ELR (cell line): ENCODE data around the gene SRSF9.
"Not testable (repeated sequence)": the region's sequence is repeated elsewhere in the genome, so short reads cannot be mapped to it uniquely, and the experiment has no call there.

Experiments used
- DNase-seq: peaks from one replicate; pipeline ENCODE4 v3.0.0-alpha.2; 2015; ENCODE audit warnings: low read depth

SRSF9 gene, protein sequence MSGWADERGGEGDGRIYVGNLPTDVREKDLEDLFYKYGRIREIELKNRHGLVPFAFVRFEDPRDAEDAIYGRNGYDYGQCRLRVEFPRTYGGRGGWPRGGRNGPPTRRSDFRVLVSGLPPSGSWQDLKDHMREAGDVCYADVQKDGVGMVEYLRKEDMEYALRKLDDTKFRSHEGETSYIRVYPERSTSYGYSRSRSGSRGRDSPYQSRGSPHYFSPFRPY

DNA sequence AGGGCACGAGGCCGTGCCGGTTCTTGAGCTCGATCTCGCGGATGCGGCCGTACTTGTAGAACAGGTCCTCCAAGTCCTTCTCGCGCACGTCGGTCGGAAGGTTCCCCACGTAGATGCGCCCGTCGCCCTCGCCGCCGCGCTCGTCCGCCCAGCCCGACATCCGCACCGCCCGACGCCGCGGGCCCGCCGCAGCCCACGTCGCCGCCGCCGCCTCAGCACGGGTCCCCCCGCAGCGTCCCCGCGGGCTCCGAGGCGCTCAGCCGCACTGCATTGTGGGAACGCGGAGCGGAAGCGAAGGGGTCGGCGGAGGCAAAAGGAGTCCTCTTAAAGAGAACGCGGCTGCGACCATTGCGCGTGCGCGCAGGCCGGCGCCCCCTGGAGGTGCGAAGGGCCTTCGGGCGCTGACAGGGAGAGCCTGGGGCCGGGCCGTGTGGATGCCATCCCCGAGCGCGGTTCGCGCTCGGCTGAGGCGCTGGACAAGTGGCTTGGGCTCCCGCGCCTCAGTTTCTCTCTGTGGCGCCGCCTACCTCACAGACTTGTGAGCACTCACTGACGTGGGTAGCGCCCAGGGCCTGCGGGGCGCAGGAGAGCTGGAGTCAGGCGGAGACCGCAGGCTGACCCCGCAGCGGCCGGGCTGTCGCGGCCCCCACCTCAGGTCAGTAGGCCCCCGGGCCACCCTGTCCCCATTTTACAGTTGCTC, at the start of gene SRSF9:
Gene SRSF9 (minus strand): TSS at position 299 of the 700 bp plus-strand sequence. CDS start 139 bp downstream, at position 160.
- DNase-seq, result peak; percentile 98

DNA sequence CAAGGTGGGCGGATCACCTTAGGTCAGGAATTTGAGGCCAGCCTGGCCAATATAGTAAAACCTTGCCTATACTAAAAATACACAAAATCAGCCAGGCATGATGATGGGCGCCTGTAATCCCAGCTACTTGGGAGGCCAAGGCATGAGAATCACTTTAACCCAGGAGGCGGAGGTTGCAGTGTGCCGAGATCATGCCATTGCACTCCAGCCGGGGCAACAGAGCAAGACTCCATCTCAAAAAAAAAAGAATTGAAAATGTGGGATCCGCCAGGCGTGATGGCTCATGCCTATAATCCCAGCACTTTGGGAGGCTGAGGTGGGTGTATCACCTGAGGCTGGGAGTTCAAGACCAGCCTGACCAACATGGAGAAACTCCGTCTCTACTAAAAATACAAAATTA, 49.8 kb upstream of the SRSF9 start:
- DNase-seq, result not testable (repeated sequence)

DNA sequence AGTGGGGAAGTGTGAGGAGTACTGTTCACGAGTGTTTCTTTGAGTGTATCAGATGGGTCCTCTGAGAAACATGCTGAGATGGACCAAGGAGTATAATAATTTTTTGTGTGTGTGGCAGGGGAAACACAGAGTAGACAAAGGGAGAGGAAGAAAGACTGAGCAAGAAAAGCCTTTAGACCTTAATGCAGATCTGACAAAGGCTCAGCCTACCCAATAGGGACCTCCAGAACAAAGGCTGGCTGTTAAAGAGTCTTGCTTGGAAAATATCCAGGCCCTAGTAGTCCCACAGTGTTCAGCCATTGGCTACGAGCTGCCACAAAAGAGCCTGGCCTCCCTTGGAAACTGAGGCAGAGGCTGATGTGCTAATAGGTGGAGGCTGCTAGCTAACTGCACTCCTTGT, 45.9 kb upstream of the SRSF9 start:
- no peak for DNase-seq

DNA sequence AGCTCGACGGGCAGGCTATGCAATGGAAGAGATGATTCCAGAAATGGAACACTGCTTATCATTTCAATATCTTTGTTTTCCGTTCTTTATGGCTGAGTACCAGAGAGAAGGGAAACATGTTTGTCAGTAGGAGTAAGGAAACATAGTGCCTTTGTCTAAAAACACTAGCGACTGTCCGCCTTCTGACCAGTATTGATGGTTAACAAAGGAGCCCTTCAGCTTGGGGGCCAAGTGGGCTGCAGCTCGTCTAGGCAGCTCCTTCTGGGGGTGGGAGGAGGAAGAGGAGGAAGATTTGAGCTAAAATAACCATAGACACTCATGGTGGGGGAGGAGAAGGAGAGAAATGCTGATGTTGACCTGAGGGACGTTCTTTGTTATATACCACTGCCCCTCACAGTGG, 44.5 kb upstream of the SRSF9 start:
- DNase-seq, result no peak

DNA sequence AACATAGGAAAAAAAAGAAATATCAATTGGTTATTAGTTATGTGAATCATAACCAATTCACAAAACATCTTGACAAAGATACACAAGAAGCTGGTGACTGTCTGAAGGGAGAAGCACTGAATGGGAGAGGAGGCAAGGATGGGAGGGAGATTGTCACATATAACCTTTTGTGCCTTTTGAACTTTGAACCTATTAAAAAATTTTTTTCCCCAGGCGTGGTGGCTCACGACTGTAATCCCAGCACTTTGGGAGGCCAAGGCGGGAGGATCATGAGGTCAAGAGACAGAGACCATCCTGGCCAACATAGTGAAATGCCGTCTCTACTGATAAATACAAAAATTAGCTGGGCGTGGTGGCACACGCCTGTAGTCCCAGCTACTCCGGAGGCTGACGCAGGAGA, 39.0 kb upstream of the SRSF9 start:
- no peak for DNase-seq

DNA sequence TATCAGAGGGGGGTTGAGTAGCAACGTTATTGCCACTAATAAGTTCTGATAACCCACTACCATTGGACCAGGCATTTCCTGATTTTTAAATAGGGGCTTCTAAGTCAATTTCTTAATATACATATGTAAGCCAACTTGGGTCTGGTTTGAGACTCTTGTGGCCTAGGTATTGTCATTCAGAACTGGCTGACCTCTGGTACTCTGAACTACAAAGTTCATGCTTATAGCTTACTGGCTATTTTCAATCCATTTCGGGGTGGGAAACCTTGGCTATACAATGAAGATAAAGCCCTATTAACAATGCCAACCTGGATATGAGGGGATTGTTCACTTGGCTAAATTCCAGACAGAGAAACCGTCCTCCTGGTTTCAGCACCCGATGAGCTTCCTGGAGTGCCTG, 35.0 kb upstream of the SRSF9 start:
- no peak for DNase-seq

DNA sequence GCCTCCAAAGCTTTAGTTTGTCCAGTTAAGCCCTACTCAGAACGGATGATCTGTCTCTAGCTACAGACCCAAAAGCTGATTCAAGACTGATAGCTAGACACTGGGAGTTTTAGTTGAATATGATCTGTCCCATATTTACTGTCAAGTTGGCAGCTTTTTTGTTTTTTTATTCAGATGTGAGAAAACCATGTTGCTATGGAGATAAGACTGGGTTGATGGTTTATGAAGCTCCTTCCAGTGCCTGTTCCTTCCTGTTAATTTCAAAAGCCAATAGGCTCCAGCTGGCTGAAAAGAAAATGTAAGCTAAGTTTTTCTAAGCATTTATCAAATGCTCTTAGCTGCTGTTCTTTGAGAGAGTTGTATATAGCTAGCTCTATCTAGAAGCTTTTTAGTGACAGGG, 31.0 kb upstream of the SRSF9 start:
- no peak for DNase-seq

DNA sequence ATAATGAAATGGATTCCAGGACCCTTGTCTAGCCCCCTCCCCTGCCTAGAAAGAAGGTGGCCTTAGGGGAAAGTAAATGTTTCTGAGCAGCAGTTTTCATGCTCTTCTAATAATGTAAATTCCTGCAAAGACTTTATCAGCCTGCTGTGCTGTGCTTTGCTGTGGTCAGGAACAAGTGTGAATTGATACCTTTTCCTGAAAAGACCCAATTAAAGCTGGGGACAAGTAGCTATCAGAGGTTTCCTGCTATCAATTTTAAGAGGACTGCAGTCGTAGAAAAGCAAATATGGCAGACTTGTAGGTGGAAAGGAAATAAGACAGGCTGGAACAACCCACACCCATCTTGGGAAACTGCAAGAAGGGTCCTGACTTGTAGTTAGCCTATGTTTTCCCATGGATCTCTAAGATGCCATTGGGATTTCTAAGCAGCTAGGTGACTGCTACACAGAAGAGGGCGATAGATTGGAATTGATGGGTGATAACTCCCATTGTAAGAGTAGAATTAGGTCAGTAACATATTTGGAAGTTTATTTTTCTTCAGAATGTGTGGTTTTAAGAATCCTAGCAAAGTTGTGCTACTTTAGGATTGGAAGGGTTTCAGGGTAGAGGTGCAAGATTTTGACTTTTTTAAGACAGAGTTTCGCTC, 29.4 kb upstream of the SRSF9 start:
- no peak for DNase-seq

DNA sequence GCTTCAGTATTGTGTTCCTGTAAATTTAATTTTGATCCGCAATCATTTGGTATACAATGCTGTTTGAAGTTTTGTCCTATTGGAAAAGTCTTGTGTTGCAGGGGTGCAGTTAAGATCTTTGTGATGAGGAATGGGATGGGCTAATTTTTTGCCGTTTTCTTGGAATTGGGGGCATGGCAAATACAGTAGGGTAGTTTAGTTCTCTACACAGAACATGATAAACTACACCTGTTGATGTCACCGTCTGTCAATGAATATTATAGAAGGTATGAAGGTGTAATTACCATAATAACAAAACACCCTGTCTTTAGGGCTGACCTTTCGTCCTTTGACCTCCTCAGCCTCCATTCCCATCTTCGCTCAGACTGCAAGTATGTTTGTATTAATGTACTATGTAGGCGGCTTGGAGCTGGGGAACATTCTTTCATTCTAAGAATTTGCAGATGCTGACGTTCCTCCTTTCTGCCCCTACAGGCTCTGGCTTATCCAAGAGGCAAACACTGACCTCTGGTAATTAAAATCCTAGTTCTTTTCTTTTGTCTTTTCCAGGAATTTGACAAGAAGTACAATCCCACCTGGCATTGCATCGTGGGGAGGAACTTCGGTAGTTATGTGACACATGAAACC, 28.1 kb upstream of the SRSF9 start:
- no peak for DNase-seq

DNA sequence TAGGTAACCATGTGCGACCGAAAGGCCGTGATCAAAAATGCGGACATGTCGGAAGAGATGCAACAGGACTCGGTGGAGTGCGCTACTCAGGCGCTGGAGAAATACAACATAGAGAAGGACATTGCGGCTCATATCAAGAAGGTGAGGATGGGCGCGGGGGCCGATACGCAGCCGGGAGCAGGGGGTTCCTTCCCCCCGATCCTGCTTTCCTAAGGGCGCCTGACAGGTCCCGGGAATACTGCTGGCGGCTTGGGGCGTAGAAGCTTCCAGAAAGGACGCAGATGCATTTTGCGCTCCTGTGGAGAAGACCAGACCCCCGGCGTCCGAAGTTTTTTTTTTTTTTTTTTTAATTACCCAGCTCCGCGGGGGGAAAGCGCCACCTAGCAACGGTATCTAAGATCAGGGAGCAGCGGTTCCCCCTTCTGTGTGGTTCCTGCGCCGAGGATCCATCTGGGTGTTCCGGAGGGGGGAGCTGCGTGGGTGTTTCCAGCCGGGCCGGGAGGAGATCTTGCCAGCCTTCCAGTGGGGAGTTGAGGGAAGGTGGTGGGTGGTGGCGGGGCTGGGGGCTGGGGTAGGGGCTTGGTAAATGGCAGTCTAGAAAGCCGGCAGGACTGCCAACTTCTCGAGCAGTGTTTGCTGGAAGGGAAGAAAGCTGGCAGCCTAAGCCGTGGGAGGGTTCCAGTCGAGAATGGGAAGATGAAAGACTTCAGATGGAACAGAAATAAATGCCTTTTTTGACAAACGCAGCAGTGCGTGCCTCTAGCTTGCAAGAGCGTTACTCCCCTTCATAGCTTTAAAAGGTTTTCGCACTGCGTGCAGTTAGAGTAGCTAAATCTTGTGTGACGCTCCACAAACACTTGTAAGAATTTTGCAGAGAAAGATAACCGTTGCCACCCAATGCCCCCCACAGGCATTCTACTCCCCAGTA, 27.1 kb upstream of the SRSF9 start:
- DNase-seq, result peak; percentile 75

DNA sequence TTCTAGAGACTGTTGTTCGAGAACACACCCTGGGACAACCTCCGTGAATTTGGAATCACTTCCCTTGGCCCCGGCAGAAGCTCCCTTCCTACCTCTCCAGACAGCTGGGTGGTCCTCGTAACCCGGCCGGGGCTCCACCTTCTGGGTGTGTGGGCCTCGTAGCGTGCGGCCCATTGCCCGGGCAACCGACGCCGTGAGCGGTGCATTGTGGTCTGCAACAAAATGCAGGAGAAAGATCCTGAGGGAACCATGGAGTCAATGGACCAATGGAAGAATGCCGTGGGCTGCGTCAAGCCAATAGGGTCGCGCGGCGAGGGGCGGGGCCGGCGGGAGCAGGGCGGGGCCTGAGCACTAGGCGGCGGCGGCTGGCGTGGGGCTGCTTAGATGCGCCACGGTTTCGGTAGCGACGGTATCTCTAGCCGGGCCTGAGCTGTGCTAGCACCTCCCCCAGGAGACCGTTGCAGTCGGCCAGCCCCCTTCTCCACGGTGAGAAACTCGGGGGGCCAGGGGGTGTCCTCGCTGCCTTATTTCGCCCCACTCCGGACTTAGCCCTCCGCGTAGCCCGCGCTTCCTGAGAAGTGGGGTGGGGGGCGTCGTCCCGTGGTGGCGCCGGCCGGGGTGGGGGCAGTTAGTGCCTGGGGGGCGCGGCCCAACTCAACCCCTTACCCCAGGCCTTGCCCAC, 26.3 kb upstream of the SRSF9 start, which contains the start of gene DYNLL1:
Gene DYNLL1 (plus strand): TSS at position 383 of the 682 bp plus-strand sequence. CDS start 309 bp downstream, outside the sequence.
- DNase-seq, result peak; percentile 98

DNA sequence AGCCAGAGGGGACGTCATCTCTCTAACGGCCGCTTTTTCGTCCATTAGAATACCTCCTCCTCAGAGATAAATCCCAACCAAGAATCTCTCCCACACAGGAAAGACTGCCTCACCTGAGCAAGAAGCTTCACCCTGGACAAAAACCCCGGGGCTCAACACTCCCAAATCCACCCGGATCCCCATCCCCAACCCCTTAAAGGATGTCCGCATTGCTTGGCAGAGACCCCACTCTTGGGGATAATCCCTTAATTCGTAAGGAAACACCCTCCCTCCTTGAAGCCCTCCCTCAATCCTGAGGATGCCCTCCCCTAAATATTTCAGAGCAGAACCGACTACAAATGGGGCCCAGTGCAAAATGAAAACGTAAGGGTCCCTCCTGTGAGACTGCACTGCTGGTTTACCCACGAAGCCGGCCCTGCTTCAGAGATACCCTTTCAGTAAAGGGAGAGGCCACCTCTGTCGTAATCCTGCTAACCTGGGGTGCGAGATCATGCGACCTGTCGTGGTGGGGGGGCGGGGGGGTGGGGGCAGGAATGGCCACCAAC, 25.7 kb upstream of the SRSF9 start:
- no peak for DNase-seq

DNA sequence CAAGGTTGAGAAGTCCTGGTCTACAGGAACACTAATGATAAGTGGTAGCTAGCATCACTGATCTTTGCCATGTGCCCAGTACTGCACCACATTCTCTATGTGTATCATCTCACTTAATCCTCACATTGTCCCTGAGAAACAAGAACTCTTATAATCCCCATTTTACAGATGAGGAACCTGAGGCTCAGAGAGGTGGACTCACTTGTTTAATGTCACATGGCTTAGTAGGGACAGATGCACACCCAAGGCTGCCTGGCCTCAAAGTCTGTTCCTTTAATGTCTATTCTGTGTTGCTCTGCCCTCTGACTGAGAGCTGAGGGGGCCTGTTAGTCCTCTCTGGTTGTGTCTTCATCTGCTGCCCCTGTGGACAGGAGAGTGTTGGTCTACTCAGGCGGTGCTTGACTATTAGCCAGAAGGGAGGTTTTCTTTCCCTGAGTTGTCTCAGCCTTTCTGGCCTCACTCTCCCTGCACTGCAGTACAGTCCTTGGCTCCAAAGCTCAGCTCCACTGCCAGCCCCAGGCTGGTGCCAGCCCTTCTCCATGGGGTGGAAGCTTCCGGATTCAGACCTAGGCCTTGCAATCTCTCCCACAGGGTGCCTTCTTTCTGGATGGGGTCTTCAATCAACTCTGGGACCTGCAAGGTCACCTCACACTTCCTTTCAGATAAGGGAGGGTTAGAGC, 21.4 kb upstream of the SRSF9 start:
- DNase-seq, result no peak

DNA sequence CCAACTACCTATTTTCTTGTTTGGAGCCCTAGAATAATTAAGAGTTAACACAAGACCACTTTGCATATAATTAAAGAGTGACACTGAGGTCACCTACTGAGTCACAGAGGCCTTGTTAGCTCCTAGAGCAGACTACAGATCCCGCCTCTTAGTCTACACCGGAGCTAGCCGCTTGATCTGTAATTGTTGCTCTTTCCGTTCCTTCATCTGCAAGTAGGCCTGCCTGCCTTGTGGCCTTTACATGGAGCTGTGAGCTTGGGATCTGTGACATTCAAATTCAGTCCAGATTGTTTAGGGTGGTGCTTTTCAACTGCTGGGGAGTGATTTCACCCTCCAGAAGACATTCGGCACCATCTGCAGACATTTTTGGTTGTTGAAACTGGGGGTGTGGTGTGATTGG, 20.8 kb upstream of the SRSF9 start:
- DNase-seq, result no peak

DNA sequence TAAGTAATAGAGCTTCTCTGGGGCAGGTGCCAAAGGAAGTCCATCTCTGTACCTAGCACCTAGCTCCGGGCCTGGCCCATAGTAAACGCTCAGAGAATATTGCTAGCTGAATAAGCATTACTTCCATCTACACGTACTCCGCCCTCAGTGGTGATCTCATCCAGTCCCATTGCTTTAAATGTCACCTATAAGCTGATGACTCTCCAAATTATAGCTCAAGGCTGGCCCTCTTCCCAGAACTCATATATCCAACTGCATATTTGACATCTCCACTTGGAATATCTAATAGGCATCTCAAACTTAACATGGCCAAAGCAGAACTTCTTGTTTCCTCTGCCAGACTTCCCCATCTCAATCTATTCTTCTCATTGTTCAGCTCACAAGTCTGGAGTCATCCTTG, 19.5 kb upstream of the SRSF9 start:
- no peak for DNase-seq

DNA sequence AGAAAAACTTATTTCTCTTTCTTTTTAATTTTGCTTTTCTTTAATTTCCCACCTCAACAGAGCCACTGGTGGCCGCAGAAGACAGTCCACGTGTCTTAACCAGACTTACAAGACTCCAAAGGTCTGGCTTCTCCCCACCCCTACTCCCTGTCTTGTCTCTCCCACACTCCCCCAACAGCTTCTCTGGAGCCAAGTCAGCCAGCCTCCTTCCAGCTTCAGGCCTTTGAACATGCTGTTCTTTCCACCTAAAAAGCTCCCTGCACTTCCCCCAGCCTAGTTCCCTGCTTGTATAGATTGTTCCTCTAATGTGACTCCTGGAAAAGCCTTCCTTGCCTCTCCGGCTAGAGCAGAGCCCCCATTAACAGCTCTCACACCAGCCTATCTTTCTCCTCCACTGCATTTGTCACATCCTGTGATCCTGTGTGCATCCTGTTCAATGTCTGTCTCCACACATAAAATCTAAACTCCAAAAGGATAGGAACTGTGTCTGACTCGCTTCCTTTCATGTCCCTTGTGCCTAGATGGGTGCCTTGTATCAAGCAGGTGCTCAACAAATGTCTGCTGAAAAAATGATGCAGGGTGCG, 18.6 kb upstream of the SRSF9 start:
- DNase-seq, result no peak

DNA sequence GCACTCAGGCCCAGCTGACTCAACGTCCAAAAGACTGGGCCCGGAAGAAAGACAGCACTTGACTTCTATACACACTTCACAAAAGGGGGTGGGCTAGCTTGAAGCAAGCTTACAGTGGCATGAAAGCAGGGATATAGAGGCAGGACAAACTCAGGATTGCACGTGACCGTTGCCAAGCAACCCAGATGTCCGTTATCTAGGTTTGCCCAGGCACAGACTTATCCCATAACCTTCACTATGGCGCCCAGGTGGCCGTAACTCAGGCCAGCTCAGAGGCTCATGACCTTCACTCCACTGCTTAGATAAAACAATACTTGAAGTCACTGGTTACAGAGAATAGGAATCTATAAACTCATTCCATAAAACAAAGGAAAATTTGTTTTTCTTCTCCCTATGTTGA, 18.0 kb upstream of the SRSF9 start:
- not testable (repeated sequence) for DNase-seq

DNA sequence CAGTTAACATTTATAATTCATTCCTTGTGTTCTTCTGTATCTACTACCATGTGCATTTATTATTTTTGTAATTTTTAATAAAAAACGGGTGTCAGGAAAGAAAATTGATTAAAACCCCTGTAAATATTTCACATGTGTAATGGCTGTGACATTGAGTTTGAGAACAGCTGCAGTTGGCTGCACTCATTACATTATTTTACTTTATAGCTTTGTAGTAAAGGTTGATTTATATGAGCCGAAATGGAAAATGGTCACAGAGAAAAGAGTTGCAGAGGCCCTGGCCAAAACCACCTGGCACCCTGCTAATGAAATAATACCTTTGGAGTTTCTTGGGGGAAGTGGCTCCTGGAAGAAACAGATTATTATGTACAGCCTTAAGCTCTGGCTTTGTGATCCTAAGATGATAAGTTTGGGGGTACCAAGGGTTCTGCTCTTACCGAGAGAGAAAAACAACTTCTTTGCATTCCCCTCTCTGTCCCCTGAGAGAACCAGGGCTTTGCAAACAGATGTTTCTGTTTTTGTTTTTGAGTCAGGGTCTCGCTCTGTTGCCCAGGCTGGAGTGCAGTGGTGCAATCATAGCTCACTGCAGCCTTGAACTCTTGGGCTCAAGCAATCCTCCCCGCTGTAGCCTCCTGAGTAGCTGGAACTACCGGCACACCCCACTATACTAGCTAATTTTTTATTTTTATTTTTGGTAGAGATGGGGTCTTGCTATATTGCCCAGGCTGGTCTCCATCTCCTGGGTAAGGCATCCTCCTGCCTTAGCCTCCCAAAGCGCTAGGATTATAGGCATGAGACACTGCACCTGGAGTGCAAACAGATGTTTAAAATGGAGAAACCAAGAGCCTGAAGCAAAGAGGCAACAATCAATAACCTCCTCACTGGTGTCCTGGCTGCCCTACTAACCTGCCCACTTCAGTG, 16.7 kb upstream of the SRSF9 start:
- no peak for DNase-seq

DNA sequence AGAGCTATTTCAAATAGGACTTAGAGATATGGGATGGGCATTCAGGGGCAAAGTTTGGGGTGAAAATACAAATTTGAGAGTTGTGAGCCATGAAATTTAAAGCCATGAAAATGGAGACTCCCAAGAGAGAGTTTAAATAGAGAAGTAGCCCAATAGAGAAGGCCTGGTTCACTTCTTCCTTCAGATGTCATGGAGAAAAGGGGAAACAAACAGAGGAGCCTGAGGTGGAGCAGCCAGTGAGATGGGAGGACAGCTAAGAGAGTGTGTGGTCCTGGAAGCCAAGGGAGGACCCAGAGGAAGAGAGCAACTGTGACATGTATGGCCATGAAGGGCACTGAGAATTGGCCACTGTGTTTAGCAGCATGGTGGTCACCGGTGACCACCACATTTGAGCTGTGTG, 14.1 kb upstream of the SRSF9 start:
- DNase-seq, result no peak
